Erythroblast (primary cell): ENCODE measurements around the gene ZNF80.
"Not testable (repeated sequence)": the region's sequence is repeated elsewhere in the genome, so short reads cannot be mapped to it uniquely, and the experiment has no call there.

ENCODE experiments used
- GATA1 ChIP-seq: IDR thresholded peaks from 2 replicates; pipeline ENCODE4 v1.6.1; 2011; ENCODE audit warnings: low read depth, mild to moderate bottlenecking, control low read depth, low read length, moderate library complexity
- POLR2A ChIP-seq: IDR thresholded peaks from 2 replicates; pipeline ENCODE4 v1.6.1; 2011; ENCODE audit warnings: mild to moderate bottlenecking, low read length

- not testable (repeated sequence) for TF ChIP-seq POLR2A, GATA1
These were observed 39.5 kb upstream of the ZNF80 start for GRCh38 chr3:114276856-114277255.
